Ovary (tissue), 3 donors: ENCODE results near the gene LEFTY2.

Experiments used
- CTCF ChIP-seq, 3 donors: fragments of 450-650 bp in 2 of 3; fragments of 200-600 bp in 1 of 3; IDR thresholded peaks; one replicate each; pipeline versions ENCODE4 v1.5.1 to v1.8.0; 2016 to 2022; ENCODE audit warnings: antibody characterized with exemption in 3 of 3, mild to moderate bottlenecking in 1 of 3
- EP300 ChIP-seq: sonication (generic); formaldehyde crosslinking; IDR thresholded peaks from one replicate; pipeline ENCODE4 v1.6.1; 2017; ENCODE audit warnings: antibody characterized with exemption
- POLR2A ChIP-seq: fragments of 450-650 bp; IDR thresholded peaks from one replicate; pipeline ENCODE4 v1.6.1; 2017; ENCODE audit warnings: antibody characterized with exemption, mild to moderate bottlenecking, moderate library complexity
- donor health status: DM: no; HTN: no; CAD: no.

DNA sequence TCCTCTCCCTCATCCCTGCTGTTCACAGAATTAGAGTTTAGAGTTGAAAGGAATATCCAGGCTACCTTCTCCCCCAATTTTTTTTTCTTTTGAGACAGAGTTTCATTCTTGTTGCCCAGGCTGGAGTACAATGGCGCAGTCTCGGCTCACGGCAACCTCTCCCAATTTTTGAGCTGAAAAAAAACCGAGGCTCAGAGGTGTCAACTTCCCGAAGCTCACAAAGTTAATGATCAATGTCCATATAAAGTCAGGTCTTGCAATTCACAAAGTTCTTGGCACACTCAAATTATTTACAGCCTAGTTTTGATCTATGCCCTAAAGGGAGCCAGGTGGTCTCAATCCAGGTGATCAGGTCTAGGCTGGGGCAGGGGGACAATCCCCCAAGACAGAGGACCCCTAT lies 51.3 kb downstream of the LEFTY2 start:
- TF ChIP-seq CTCF (IDR thresholded peaks at IDR 0.05) (no peak), POLR2A (no peak), EP300 (no peak)
